ENCODE data around the gene FAM174B.
A peak's percentile ranks its signal among the peaks of the same experiment; 100 is the strongest.

The FAM174B gene

GRCh38 chr15:92655178-92655995 is at the start of gene FAM174B:
Gene FAM174B, minus strand, starts transcription at chr15:92655775.
- peak; percentile 40 for DNase-seq

GRCh38 chr15:92696096-92696495 is 40.5 kb upstream of the FAM174B start:
- no peak for DNase-seq

- DNase-seq, result no peak
Observed at GRCh38 chr15:92693691-92694331, 38.2 kb upstream of the FAM174B start.

GRCh38 chr15:92690395-92690794 is 34.8 kb upstream of the FAM174B start:
- no peak for DNase-seq

GRCh38 chr15:92687746-92688145 is 32.2 kb upstream of the FAM174B start:
- DNase-seq, result no peak

GRCh38 chr15:92687195-92687602 is 31.6 kb upstream of the FAM174B start:
- DNase-seq, result no peak

- DNase-seq, result no peak
Observed at GRCh38 chr15:92683511-92683834, 27.9 kb upstream of the FAM174B start.

- DNase-seq, result no peak
Observed at GRCh38 chr15:92682741-92683510, 27.4 kb upstream of the FAM174B start.

GRCh38 chr15:92681141-92681631 is 25.6 kb upstream of the FAM174B start:
- no peak for DNase-seq

GRCh38 chr15:92677999-92678398 is 22.4 kb upstream of the FAM174B start:
- no peak for DNase-seq

- no peak for DNase-seq
Observed at GRCh38 chr15:92676561-92676960, 21.0 kb upstream of the FAM174B start.

GRCh38 chr15:92675485-92675884 is 19.9 kb upstream of the FAM174B start:
- no peak for DNase-seq

- no peak for DNase-seq
Observed at GRCh38 chr15:92674347-92674746, 18.8 kb upstream of the FAM174B start.

- DNase-seq, result no peak
Observed at GRCh38 chr15:92672102-92672501, 16.5 kb upstream of the FAM174B start.

- no peak for DNase-seq
Observed at GRCh38 chr15:92671406-92671805, 15.8 kb upstream of the FAM174B start.

- DNase-seq, result no peak
Observed at GRCh38 chr15:92670621-92671020, 15.0 kb upstream of the FAM174B start.

GRCh38 chr15:92669432-92669831 is 13.9 kb upstream of the FAM174B start:
- no peak for DNase-seq

GRCh38 chr15:92668620-92669019 is 13.0 kb upstream of the FAM174B start:
- no peak for DNase-seq

- DNase-seq, result no peak
Observed at GRCh38 chr15:92667970-92668485, 12.5 kb upstream of the FAM174B start.

GRCh38 chr15:92667287-92667904 is 11.8 kb upstream of the FAM174B start:
- DNase-seq, result peak; percentile 76

- peak; percentile 53 for DNase-seq
Observed at GRCh38 chr15:92666780-92667179, 11.2 kb upstream of the FAM174B start.

GRCh38 chr15:92665100-92665555 is 9.6 kb upstream of the FAM174B start:
- DNase-seq, result no peak
